GM12892 (cell line): ENCODE results near the gene RSAD1.

Experiments used
- DNase-seq: peaks from one replicate; pipeline ENCODE4 v3.0.0; 2011; ENCODE audit not compliant: insufficient read length
- FAIRE-seq: peaks from 2 replicates; lab custom pipeline; 2011; peaks lifted over from hg19 to GRCh38; lab: Jason Lieb, UNC
- POLR2A ChIP-seq: IDR thresholded peaks from 2 replicates; pipeline ENCODE4 v1.6.1; 2011; ENCODE audit warnings: low read depth, low read length, control low read depth
- POLR2AphosphoS5 ChIP-seq: IDR thresholded peaks from 2 replicates; pipeline ENCODE4 v1.6.1; 2011; ENCODE audit warnings: low read depth, low read length, control low read depth
- TAF1 ChIP-seq: IDR thresholded peaks from 2 replicates; pipeline ENCODE4 v1.6.1; 2011; ENCODE audit warnings: low read depth, mild to moderate bottlenecking, control low read depth, low read length, borderline replicate concordance

Gene RSAD1

DNA sequence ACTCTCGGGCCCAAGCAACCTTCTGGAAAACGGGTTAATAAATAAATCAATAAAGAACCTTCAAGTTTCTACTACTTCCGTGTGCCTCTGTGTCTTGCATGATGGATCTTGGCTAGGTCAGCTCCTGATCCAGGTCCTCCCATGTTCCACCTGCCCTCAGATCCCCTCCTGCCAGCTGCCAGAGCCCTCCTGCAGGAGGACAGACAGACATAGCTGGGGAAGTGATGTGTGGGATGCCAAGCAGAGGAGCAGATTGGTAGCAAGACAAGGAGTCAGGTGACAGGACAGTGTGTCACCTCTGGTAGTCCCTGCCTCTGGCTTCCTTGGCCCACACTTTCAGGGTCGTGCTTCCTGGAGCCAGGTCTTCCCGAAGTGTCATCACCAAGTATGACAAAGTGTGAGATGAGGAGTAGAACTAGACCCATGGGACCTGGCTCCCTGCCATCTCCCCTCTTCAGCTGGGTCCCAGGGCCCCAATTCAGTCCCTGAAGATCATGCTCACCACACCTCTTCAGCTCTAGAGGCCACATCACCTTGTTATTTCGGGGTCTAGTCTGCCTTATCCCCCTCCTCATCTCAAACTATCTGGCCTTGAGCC lies 52.9 kb downstream of the RSAD1 start:
- TF ChIP-seq POLR2A (no peak), TAF1 (no peak), POLR2AphosphoS5 (no peak)
- no peak for FAIRE-seq

DNA sequence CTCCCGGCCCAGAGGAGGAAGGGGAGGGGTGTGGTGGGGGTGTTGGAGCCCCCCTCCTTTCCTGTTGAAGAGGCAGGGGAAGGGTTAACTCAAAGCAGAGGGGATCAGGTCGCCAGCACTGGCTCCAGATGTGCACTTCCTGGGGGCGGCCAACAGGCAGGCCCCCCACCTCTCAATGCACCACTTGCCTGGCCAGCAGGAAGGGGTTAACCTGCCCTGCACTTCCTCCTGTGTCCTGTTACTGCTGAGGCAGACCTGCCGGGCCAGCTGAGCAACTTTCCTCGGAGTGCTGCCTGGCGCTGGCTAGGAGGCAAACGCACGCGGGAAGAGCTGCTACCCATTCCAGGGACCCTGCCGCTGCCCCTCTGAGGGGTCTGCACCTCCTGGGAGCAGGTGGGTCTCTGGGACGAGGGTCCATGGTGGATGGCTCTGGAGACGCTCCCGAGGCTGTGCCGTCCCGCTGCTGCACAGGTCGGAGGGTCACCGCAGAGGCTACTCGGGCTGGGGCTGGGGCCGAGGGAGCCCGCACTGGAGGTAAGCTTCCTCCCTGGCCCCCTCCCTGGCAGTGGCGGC lies 53.9 kb downstream of the RSAD1 start, which contains the start of gene EPN3:
Gene EPN3, plus strand, starts transcription at position 284 of the 573 bp plus-strand sequence. CDS start 3,822 bp downstream, outside the sequence.
- no peak for TF ChIP-seq TAF1
- TF ChIP-seq POLR2A = no peak
- no peak for TF ChIP-seq POLR2AphosphoS5
- DNase-seq (no peak), FAIRE-seq (no peak)

More for the DNA sequence above, 52.9 kb downstream of the RSAD1 start:
- DNase-seq = no peak

DNA sequence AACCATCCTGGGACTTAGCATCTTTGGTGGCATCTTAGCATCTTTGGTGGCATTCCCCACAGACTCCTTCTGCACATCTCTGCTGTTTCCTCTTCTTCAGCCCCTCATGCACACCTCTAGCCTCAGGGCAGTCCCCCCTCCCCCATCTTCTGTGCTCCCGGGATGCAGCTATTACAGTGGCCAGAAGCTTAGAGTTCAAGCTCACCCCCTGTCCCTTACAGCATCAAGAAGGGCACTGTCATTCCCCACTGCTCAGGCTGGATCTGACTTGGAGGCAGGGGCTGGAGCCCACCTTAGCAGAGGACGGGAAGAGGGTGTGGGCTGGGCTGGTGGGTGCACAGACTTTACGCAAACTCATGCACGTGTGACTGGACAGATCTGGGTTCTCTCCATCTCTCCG lies 54.5 kb downstream of the RSAD1 start:
- FAIRE-seq = no peak
- TF ChIP-seq POLR2AphosphoS5 (no peak), POLR2A (no peak), TAF1 (no peak)

GRCh38 chr17:50533720-50534148 lies 55.1 kb downstream of the RSAD1 start:
- DNase-seq = no peak
- no peak for FAIRE-seq
- TF ChIP-seq TAF1 = no peak
- no peak for TF ChIP-seq POLR2A
- TF ChIP-seq POLR2AphosphoS5 = no peak

More for the DNA sequence above, 54.5 kb downstream of the RSAD1 start:
- no peak for DNase-seq

DNA sequence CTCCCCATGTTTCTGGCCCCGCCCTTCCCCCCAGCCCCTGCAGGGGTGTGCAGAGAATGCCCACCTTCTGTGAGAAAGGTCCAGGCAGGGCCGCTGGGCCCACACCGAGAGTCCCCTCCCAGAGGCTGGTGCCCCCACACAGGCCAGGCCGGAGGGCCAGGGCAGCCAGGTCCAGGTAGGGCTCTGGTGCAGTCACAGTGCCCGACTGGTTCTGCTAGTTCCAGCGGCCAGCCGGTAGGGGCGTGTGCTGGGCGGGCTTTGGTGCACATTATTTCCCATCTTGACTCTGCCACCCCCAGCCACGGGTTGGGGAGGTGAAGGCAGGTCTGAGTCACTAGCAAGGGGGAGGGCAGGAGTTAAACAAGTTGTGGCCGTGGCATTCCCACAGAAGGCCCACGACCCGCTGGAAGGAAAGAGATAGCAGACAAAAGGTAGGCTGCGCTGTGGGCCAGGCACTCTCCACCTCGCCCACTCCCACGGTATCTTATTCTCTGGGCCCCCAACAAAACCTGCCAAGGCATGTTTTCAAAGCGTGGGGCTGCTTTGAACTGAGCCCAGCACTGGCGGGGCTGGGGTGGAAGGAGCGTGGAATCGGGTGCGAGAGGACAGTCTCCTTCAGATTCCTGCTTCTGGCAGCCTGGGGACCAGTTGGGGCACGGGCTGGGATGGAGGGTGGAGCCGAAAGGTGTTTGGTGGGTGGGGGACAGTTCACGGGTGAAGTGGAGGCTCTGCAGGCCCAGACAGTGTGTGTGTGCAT lies 55.7 kb downstream of the RSAD1 start:
- TF ChIP-seq POLR2AphosphoS5 = no peak
- TF ChIP-seq TAF1 = no peak
- no peak for TF ChIP-seq POLR2A
- DNase-seq = no peak
- FAIRE-seq = no peak

DNA sequence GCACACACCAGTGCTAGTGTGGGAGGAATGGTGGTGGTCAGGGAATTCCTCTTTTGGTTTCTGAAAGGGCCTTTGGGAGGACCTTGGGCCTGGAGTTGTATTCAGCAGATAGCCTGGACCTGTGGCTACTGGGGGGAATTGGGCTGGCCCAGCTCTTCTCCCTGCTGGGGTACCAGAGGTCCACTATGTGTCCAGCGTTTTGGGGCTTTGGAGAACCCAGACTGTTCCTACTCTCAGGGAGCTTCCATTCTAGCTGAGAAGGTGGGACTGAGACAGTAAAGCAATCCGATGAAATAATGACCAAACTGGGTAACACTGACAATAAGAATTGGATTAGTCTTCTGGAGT lies 56.3 kb downstream of the RSAD1 start:
- TF ChIP-seq TAF1 = no peak
- TF ChIP-seq POLR2A = no peak
- TF ChIP-seq POLR2AphosphoS5 = no peak
- DNase-seq = no peak
- FAIRE-seq = no peak

GRCh38 chr17:50535407-50535806 lies 56.7 kb downstream of the RSAD1 start:
- TF ChIP-seq POLR2A = no peak
- no peak for TF ChIP-seq POLR2AphosphoS5
- TF ChIP-seq TAF1 = no peak
- DNase-seq = no peak
- no peak for FAIRE-seq
